Mammary epithelial cell (primary cell): Measurements from ENCODE around the gene DENND1A.

ENCODE experiments used
- EZH2 ChIP-seq: IDR thresholded peaks from 2 replicates; pipeline ENCODE4 v1.6.1; 2012; ENCODE audit warnings: low read length, inconsistent platforms, borderline replicate concordance
- TF ChIP-seq, protein P1 (sequence below), 2 donors: IDR thresholded peaks in 1 of 2; conservative IDR thresholded peaks in 1 of 2; 2 replicates each; pipeline ENCODE4 v1.5.1; 2011 to 2012; ENCODE audit warnings: inconsistent platforms in 2 of 2, low read length in 2 of 2, mild to moderate bottlenecking in 2 of 2, control low read depth in 1 of 2, low read depth in 1 of 2; ENCODE audit not compliant: insufficient read depth in 1 of 2; ENCODE audit errors: extremely low read depth in 1 of 2

DNA sequence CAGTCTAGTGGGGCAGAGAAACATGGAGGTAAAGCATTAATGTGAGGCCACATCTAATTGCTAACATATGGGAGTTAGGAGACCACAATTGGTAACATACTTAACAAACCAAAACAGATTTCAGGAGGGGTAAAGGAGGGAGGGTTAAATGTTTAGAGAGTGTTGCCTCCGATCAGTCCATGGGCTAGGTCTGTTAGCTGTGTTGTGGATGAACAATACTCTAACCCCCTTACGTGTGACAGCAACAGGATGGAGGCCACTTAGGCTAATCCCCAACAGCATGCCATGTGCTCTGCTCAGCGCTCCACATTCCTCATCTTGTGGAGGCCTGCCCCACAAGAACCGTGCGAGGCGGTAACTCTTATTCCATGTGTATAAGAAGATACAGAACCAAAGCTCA lies 406.9 kb downstream of the DENND1A start:
- TF ChIP-seq, protein P1, sequence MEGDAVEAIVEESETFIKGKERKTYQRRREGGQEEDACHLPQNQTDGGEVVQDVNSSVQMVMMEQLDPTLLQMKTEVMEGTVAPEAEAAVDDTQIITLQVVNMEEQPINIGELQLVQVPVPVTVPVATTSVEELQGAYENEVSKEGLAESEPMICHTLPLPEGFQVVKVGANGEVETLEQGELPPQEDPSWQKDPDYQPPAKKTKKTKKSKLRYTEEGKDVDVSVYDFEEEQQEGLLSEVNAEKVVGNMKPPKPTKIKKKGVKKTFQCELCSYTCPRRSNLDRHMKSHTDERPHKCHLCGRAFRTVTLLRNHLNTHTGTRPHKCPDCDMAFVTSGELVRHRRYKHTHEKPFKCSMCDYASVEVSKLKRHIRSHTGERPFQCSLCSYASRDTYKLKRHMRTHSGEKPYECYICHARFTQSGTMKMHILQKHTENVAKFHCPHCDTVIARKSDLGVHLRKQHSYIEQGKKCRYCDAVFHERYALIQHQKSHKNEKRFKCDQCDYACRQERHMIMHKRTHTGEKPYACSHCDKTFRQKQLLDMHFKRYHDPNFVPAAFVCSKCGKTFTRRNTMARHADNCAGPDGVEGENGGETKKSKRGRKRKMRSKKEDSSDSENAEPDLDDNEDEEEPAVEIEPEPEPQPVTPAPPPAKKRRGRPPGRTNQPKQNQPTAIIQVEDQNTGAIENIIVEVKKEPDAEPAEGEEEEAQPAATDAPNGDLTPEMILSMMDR (conservative IDR thresholded peaks at IDR 0.05 in 1 of 2, IDR thresholded peaks at IDR 0.05 in 1 of 2; ENCODE audit: extremely low read depth in 1 of 2, insufficient read depth in 1 of 2, low read depth in 1 of 2, low read length in 2 of 2) = no peak
- TF ChIP-seq EZH2 = no peak
